ENCODE results near the gene PLCB1. TPM values are rescaled to one million over a fixed set of nuclear protein-coding genes. Genes with fewer than 3 reads are reported as not detected.

The PLCB1 gene
- total RNA-seq, 4 donors from 2014 or later, result 72.9 to 115 (median 76.3) TPM

DNA sequence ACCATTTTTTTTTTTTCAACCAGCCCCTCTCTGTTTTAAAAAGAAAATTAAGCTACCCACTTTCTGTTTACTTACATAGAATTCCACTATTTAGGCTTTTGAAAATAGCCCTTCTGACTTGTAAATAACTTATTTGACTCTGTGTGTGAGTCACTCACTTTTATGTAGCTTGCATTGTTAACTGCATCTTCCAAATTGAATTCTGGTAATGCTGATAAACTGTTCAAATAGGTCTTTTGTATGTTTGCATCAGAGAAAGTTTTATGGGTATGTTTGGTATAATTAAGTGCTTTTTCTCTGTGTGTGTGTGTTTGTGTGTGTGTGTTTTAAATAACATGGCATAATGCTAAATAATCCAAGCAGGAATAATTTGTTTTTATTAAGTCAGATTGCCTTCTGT is 360.1 kb downstream of the PLCB1 start:
- Histone ChIP-seq H3K27me3 (no peaks in the 10 kb centered on the region), H3K36me3 (no peaks in the 10 kb centered on the region), H3K27ac (replicated peaks in 1 of 4) (no peak overlapping the region), H3K4me1 (peaks cover 0 to 44% (median 42%) of the 10 kb centered on the region in 4 donors), H3K4me3 (no peak overlapping the region), H3K9me3 (no peaks in the 10 kb centered on the region)
- no peak for DNase-seq (ENCODE audit: extremely low spot score)
- intact Hi-C loops (cut with DNase I), result no loop called here
- TF ChIP-seq EP300 (IDR thresholded peaks at IDR 0.05) (no peak), POLR2AphosphoS5 (IDR thresholded peaks at IDR 0.05) (no peak), POLR2A (IDR thresholded peaks at IDR 0.05; ENCODE audit: low read depth) (no peak)
- TF ChIP-seq, protein P1, sequence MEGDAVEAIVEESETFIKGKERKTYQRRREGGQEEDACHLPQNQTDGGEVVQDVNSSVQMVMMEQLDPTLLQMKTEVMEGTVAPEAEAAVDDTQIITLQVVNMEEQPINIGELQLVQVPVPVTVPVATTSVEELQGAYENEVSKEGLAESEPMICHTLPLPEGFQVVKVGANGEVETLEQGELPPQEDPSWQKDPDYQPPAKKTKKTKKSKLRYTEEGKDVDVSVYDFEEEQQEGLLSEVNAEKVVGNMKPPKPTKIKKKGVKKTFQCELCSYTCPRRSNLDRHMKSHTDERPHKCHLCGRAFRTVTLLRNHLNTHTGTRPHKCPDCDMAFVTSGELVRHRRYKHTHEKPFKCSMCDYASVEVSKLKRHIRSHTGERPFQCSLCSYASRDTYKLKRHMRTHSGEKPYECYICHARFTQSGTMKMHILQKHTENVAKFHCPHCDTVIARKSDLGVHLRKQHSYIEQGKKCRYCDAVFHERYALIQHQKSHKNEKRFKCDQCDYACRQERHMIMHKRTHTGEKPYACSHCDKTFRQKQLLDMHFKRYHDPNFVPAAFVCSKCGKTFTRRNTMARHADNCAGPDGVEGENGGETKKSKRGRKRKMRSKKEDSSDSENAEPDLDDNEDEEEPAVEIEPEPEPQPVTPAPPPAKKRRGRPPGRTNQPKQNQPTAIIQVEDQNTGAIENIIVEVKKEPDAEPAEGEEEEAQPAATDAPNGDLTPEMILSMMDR (IDR thresholded peaks at IDR 0.05), result no peak

DNA sequence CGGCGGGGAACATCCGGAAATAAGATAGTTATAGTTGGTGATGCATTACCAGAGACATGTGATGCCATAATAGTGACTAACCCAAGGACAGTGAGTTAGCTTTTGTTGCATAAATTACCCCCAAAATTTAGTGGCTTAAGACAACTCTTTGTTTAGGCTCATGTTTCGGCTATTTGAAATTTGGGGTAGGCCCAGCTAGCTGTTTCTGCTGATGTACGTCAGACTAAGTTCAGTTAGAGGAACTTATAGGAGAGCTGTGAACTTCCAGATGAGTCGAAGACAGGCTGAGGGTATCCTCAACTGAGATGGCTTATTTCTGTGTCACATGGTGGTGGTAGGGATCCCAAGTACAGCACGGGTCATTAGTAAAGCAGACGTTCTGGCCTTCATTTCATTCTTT is 366.5 kb downstream of the PLCB1 start:
- H3K27ac ChIP-seq (replicated peaks in 1 of 4), result no peak overlapping the region
- no peak overlapping the region for H3K4me3 ChIP-seq
- intact Hi-C loops (cut with DNase I), result no loop called here
- no peaks in the 10 kb centered on the region for H3K27me3 ChIP-seq
- no peaks in the 10 kb centered on the region for H3K36me3 ChIP-seq
- whole genome bisulfite sequencing, result 97% methylated on average over 8 of the region's 8 CpGs
- peaks cover 0 to 15% (median 11%) of the 10 kb centered on the region in 4 donors for H3K4me1 ChIP-seq
- no peak for DNase-seq (ENCODE audit: extremely low spot score)
- TF ChIP-seq POLR2AphosphoS5 (IDR thresholded peaks at IDR 0.05) (no peak), POLR2A (IDR thresholded peaks at IDR 0.05; ENCODE audit: low read depth) (no peak), EP300 (IDR thresholded peaks at IDR 0.05) (no peak)
- TF ChIP-seq, protein P1 (IDR thresholded peaks at IDR 0.05), result no peak
- H3K9me3 ChIP-seq, result no peaks in the 10 kb centered on the region

DNA sequence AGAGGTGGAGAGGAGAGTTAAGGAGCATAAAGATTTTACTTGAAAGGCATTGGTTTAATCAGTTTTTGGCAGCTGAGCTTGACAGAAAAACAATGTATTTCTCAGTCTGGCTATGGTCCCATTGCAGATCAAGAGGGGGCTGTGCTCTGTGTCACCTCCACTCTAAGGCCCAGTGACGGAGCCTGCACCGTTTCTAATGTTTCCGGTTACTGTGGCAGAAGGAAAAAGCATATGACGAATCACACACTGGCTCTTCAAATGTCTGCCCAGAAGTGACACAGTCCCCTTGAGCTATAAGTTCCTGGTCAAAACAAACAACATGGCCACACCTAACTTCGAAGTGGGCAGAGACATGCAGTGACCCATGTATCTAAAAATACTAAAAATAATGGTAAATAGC is 372.0 kb downstream of the PLCB1 start:
- Histone ChIP-seq H3K4me1 (peaks cover 0 to 5% (median 0%) of the 10 kb centered on the region in 4 donors), H3K27me3 (no peaks in the 10 kb centered on the region), H3K27ac (replicated peaks in 1 of 4) (no peak overlapping the region), H3K4me3 (no peak overlapping the region), H3K9me3 (no peaks in the 10 kb centered on the region), H3K36me3 (no peaks in the 10 kb centered on the region)
- TF ChIP-seq POLR2AphosphoS5 (IDR thresholded peaks at IDR 0.05) (no peak), EP300 (IDR thresholded peaks at IDR 0.05) (no peak), POLR2A (IDR thresholded peaks at IDR 0.05; ENCODE audit: low read depth) (no peak)
- TF ChIP-seq, protein P1 (IDR thresholded peaks at IDR 0.05), result no peak
- DNase-seq (ENCODE audit: extremely low spot score), result no peak
- 90% methylated on average over 5 of the region's 5 CpGs for WGBS
- intact Hi-C loops (cut with DNase I), result no loop called here

DNA sequence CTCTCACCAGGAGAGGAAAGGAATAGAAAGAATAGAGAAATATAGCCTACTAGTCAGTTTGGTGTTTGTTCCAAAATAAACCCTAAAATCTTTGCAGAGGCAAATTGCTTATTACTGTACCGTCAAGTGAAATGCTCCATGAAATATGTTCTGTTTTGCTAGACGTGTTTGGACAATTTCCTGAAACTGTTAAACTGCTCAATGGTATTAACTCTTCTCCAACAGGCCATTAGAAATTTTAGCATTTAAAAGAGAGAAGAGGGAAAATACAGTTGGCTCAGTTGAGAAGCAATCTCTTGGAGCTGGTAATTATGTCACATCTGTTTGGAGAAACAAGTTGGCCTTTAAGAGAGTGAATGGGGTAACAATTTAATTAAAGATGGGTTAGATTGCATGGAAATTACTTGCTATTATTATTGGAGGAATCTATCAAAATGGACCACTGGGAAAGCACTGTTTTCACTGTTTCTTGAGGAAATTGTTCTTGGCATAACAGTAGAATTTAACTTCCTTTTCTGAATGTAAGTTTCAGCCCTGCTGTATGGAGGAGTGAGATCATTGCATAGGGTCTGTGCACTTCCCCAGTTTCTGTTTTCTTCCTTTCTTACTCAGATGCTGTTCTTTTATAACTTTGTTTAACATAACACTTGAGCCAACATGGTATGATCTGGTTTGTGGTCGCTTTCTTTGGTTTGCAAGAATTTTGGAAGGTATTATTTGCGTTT is 373.6 kb downstream of the PLCB1 start:
- H3K36me3 ChIP-seq, result no peaks in the 10 kb centered on the region
- intact Hi-C loops (cut with DNase I), result no loop called here

More for the DNA sequence above, 373.6 kb downstream of the PLCB1 start:
- peaks cover 0 to 8% (median 6%) of the 10 kb centered on the region in 4 donors for H3K4me1 ChIP-seq
- no peak for DNase-seq (ENCODE audit: extremely low spot score)
- no peaks in the 10 kb centered on the region for H3K27me3 ChIP-seq
- no peak overlapping the region for H3K4me3 ChIP-seq
- no peak for TF ChIP-seq POLR2AphosphoS5 (IDR thresholded peaks at IDR 0.05)
- TF ChIP-seq EP300 (IDR thresholded peaks at IDR 0.05), result no peak
- TF ChIP-seq, protein P1 (IDR thresholded peaks at IDR 0.05), result no peak
- TF ChIP-seq POLR2A (IDR thresholded peaks at IDR 0.05; ENCODE audit: low read depth), result no peak
- no peak overlapping the region for H3K27ac ChIP-seq (replicated peaks in 1 of 4)
- H3K9me3 ChIP-seq, result no peaks in the 10 kb centered on the region
- 81% methylated on average over 4 of the region's 4 CpGs for whole genome bisulfite sequencing

All from esophagus muscularis mucosa (tissue), 4 donors.